Stimulated activated CD4-positive, alpha-beta T cell treated with anti-CD3 and anti-CD28 coated beads, TNF-alpha, amount 100 ng/mL, for 48 hours (primary cell): Measurements from ENCODE around the gene CACNA2D3.

ENCODE experiments used
- DNase-seq, 3 donors: peaks; one replicate each; pipeline ENCODE4 v3.0.0-alpha.2; 2020; ENCODE audit warnings: low read depth in 3 of 3

Gene CACNA2D3

DNA sequence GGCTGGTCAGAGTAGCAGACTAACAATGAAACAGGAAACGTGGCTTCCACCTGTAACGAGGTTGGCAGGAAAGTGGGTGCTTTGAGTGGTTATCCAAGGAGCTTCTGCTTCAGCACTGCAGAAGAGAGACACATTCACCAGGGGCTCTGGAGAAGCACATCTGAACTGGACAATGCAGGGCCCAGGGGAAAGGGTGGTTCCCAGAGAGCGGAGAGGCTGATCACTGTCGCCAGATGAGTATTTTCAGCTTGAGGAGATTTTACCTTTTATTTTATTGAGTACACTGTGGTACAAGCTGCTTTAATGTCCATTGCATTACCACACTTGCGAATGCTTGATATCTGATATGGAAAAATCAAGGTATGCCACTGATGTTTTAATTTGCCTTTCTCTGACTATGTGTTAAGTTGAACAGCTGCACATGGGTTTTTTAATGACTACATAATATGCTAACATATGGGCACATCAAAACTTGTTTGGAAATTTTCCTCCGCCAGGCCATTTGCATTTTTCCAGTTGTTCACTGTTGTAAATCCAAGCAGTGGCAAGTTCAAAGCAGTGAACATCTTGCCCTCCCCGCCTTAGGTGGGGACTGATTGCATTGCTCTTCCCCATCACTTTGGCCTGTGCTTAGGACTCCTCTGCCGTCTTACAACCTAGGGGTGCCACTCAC, 753.4 kb downstream of the CACNA2D3 start:
- DNase-seq, result no peak

DNA sequence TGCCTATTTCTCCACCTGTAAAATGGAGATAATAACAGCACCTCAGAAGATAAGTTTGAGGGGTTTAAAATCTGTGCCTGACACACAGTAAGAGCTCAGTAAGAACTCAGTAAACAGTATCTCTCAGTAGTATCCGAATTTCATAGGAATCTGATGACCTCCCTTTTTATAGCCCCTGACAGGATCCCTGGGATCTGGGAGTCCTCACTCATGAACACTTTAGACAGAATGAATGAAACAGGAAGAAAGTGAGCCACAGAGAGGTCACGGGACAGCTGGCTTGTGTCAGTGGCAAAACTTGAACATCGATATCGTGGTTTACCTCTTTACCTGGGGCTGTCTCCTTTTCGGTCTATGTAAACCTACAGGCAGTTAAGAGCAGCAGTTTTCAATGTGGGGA, 754.3 kb downstream of the CACNA2D3 start:
- DNase-seq, result no peak

- DNase-seq, result no peak
Measured at GRCh38 chr3:54877730-54878129, 755.4 kb downstream of the CACNA2D3 start.

- DNase-seq, result no peak
Measured at GRCh38 chr3:54878145-54878544, 755.8 kb downstream of the CACNA2D3 start.

DNA sequence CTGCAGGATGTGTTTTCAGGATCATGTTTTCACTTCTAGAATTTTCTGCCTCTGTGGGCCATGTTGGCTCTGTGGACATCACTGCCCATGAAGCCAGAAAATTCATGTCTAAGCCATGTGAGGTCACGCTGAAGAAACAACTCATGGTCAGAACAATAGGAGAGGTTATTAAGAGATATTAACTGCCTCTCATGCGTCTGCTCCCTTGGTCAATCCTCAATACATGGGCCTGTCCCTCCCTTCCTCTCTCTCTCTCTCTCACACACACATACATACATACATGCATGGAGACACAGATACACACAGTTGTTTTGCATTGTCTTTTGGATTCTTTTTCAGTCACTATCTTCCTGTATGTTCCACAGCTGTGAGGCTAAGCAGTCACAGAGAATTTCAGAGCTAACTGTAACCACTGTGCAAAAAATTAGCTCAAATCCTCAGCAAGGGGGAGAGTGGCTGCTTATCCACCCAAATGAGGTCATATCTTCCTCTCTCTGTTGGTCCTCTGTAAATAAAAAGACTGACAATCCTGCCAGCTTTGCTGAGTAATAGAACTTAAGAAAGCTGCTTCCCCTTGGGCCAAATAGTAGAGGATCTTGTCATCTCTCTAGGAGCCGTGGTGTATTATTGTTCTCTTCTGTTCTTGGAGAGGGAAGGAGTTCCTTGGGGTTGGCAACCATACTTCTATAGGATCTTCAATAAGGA, 759.9 kb downstream of the CACNA2D3 start:
- DNase-seq, result no peak

- no peak for DNase-seq
Measured at GRCh38 chr3:54888162-54888561, 765.8 kb downstream of the CACNA2D3 start.

- DNase-seq, result no peak
Measured at GRCh38 chr3:54888873-54889272, 766.5 kb downstream of the CACNA2D3 start.

DNA sequence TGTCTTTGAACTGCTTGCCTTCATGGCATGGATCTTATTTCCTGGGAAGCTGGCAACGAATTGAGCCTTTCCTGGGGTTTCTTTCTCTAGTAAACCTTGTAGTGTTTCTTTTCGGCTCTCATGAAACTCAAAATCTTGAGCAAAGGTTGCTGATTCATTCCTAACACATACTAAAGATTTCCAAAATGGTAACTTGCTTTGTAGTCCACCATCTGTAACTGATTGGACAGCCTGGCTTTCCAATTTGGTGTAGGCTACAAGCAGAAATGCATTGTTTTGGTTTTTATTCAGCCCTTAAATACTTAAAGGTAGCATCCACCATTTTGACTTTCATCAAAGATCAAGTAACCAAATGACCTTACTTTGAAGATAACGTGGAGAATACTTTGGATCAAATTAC, 767.4 kb downstream of the CACNA2D3 start:
- no peak for DNase-seq

DNA sequence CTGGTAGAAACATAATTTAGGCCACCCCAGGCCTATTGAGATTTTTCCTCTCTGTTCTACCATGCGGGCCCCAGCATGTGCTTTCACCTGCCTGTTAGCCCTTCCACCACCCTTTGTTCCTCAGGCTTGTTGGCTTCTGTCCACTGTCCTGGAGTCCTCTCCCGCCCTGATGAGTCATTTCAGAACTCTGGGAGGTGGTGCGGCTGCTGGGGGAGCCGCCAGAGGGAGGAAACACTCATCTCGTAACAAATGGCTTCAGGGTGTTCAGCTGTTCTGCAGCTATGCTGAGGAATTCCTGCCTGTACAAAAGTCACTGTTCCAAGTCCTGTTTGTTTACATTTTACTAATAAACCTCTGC, 769.2 kb downstream of the CACNA2D3 start:
- no peak for DNase-seq

DNA sequence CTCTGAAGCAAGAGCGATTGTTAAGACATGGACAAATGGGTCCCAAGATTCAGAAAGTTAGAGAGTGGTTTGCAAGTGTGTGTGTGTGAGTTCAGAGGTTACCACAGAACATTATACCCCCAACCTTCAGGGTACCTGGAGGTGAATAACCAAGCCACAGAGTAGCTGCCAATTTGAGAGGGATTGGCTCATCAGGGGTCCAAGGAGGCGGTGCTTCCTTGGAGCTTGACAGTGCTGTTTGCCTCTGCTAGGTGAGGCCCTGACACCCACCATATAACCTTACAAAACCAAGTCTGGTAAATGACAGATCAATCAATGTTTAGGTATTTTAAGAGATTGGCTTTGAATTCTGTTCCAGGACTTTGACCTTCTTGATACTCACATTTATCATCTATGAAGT, 769.8 kb downstream of the CACNA2D3 start:
- DNase-seq, result no peak

DNA sequence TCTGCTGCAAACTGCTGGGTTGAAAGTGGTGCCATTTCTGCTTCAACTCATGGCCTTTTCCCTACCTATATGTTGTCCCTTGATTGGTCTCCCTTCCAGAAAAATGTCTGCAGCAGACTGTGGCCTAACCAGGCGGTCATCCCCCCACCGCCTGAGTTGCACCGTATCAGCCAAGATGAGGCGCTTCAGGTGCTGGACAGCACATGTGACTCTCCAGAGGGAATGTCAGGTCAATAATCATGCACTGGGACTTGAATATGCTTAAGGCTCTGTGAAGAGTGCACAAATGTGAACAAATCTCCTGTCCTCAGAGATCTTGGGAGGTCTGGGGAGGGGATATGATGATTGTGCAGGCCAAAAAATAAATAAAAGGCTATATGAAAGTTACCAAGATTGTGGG, 773.3 kb downstream of the CACNA2D3 start:
- DNase-seq, result no peak

DNA sequence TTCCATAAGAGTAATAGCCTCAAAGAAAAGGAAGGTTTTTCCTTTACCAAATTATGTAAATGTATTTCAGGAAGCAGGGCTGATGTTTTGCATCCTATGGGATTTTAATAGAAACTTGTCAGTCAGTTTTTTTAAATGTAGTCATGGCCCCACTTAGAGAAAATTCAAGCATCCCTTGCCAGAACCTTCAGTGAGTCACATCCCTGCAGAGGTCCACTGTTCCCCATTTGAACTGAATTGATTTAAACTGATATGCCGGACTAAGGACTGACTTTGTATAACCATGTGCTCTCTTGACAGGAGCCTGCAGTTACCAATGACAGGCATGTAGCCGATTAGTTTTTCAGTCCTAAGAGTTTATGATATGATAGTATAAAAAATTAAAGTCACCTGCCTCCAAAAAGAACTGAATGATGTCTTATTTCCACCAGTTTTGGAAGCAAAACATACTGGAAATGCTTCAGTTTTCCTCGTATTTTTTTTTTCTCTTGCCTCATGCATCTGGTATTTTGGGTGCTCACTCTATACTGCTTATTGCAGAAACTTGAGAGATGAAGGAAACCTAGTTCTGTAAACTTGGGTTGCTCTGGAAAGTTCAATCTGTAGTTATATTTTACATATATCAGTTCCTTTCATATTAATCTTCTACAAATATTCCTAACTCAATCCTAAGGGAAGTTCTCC, 774.8 kb downstream of the CACNA2D3 start:
- DNase-seq, result no peak

- DNase-seq, result no peak
Measured at GRCh38 chr3:54899273-54899672, 776.9 kb downstream of the CACNA2D3 start.

DNA sequence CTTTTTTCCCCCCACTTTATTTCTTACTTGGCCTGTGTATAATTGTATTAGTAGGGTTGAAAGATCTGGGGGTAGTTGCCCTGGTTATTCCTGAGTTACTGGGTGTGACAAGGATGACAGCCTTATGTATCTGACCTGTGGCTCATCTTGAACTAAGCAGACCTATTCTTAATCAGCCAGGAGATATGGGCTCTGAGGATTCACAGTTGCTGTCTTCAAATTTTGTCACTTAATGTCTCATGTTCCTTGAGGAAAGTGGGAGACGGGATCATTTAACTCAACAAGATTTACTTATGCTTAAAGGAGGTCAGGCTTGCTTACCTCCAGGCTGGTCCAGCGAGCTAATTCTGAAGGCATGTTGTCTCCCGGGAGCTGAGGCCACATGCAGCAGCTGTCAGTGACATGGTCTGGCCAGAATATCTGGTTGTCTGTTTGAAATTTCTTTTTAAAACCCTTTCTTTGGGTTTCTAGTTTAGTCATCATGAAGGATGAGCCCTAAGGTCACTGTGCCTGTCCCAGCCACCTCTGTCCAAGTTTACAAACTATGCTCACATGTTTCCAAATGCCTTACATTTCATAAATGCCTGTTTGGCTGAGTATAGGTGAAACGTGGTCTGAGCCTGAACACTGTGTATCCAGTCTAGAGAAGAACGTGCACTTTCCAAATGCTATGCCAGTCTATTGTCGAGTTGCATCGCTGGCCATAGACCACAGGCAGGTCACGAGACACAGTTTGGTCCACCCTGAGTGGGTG, 778.7 kb downstream of the CACNA2D3 start:
- DNase-seq, result no peak

- no peak for DNase-seq
Measured at GRCh38 chr3:54901906-54902685, 779.7 kb downstream of the CACNA2D3 start.

DNA sequence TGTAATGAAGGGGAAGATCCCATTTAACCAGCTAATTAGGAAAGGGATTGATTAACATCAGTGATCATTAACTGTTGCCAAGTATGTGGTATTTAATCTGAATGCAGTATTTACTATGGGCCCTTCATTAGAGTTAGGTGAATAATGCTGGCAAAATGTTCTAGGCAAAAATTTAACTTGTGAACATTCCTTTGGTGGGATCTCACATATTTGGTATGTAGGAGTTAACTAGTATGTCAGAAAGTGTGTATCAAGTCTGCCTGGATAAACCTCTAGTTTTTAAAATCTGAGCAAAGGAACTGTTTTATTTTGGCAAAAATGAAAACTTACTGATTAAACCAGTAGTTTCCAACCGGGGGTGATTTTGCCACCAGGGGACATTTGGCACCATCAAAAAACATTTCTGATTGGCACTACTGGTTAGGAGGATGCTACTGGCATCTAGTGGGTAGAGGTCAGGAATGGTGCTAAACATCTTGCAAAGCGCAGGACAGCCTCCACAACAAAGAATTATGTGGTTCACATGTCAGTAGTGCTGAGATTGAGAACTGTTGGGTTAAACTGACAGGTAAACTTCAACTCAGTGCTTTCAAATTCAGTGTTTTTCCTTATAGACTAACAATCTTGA, 783.0 kb downstream of the CACNA2D3 start:
- no peak for DNase-seq

DNA sequence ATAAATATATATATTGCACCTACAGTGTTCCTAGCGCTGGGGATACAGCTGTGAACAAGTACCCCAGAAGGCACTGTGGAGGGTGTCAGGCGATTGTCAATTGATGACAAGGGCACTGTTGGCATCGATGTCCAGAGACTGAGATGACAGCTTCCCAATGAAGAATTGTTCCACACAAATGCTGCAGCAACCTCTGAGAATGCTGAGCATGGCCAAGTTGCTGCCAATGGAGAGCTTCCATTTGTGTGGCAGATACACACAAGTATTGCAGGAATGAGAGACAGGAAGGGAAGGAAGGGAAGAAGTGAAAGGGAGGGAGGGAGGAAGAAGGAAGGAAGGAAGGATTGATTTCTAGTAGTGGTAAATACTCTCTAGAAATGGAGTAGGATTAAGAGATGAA, 783.6 kb downstream of the CACNA2D3 start:
- DNase-seq, result no peak

DNA sequence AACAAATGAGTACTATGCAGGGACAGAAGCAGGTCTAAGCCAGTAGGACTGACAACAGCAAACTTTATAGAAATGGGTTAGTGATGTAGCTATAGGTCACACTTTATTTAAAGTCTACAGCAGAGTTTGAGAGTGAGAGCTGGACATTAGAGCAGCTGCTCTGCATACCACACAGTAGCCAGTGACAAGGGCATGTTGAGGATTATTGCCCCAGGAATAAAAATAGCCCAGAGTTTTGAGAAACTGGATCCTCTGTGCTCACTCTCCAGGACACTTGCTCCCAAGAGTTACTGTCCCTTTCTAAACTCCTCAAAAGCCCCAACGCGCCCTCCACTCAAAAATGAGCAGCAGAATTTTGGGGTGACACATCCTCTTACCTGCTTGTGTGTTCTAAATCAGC, 784.4 kb downstream of the CACNA2D3 start:
- no peak for DNase-seq

DNA sequence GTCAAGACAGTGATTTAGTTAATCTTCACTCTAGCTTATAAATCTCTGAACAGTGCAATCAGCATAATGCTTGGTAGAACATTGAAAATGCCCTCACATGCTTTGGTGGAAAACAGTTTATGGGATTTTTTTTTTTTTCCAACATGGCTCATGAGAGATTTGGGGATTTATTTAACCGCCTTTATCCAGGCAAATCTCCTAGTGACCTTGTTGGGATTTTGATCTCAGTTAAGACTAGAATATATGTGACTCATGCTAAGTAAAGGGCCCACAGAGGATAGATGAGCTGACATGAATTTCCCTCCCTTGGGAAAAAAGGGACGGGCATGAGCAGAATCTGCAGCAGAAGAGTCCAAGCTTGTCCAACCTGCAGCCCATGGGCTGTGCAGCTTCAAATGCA, 786.8 kb downstream of the CACNA2D3 start:
- DNase-seq, result no peak

DNA sequence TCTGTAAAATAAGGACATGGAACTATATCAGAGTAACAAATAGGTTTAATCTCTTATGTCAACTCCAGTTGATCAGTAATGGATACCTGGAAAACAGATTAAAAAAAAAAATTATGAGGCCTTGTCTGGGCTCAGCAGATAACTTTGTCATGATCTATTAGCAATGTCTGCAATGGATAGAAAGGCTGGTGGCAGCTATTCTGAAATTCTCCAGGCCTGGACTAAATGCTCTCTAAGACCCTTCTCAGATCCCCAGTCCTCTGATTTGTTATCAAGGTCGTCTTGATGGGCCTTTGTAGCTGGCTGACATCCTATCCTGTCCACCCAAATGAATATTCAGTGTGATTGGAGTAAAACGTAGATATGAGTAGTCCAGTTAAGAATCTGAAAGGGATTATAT, 791.8 kb downstream of the CACNA2D3 start:
- DNase-seq, result no peak

- DNase-seq, result no peak
Measured at GRCh38 chr3:54915181-54915580, 792.8 kb downstream of the CACNA2D3 start.
